HEK293T (cell line): ENCODE data around the gene TMEM94.

Experiments used
- CTCF ChIA-PET: fragments of 350-600 bp; formaldehyde crosslinking; extraction: SDS; loops from one replicate; lab custom pipeline; 2021; ENCODE audit warnings: antibody characterized with exemption, inconsistent platforms; lab: Yijun Ruan, JAX
- POLR2A ChIA-PET: fragments of 350-600 bp; formaldehyde crosslinking; extraction: SDS; loops from one replicate; lab custom pipeline; 2020; ENCODE audit warnings: antibody characterized with exemption, inconsistent platforms; lab: Yijun Ruan, JAX
- DNase-seq: peaks from one replicate; pipeline ENCODE4 v3.0.0; 2012; ENCODE audit warnings: mixed read lengths; ENCODE audit errors: extremely low spot score
- ARNT ChIP-seq: fragments of 450-650 bp; IDR thresholded peaks from 2 replicates; pipeline ENCODE4 v1.6.1; 2017; ENCODE audit warnings: mild to moderate bottlenecking
- BHLHE40 ChIP-seq: fragments of 450-650 bp; IDR thresholded peaks from 2 replicates; pipeline ENCODE4 v1.6.1; 2016; ENCODE audit warnings: mild to moderate bottlenecking, moderate library complexity, borderline replicate concordance
- CTBP1 ChIP-seq: fragments of 450-650 bp; IDR thresholded peaks from 2 replicates; pipeline ENCODE4 v1.6.1; 2016; ENCODE audit warnings: borderline replicate concordance
- ELF4 ChIP-seq: fragments of 450-650 bp; IDR thresholded peaks from 2 replicates; pipeline ENCODE4 v1.6.1; 2017; ENCODE audit warnings: antibody characterized with exemption
- FOXA1 ChIP-seq: fragments of 450-650 bp; IDR thresholded peaks from 2 replicates; pipeline ENCODE4 v1.6.1; 2016; ENCODE audit warnings: mild to moderate bottlenecking
- FOXK2 ChIP-seq: fragments of 450-650 bp; IDR thresholded peaks from 2 replicates; pipeline ENCODE4 v1.6.1; 2016; ENCODE audit warnings: mild to moderate bottlenecking
- FOXM1 ChIP-seq: fragments of 450-650 bp; IDR thresholded peaks from 2 replicates; pipeline ENCODE4 v1.6.1; 2017; ENCODE audit warnings: mild to moderate bottlenecking, borderline replicate concordance
- HDGF ChIP-seq: fragments of 450-650 bp; IDR thresholded peaks from 2 replicates; pipeline ENCODE4 v1.6.1; 2017; ENCODE audit warnings: antibody characterized with exemption, borderline replicate concordance
- L3MBTL2 ChIP-seq: fragments of 450-650 bp; conservative IDR thresholded peaks from 2 replicates; pipeline ENCODE4 v1.6.1; 2016; ENCODE audit warnings: mild to moderate bottlenecking
- LEF1 ChIP-seq: fragments of 450-650 bp; IDR thresholded peaks from 2 replicates; pipeline ENCODE4 v1.6.1; 2017; ENCODE audit warnings: mild to moderate bottlenecking, borderline replicate concordance
- NFRKB ChIP-seq: fragments of 450-650 bp; IDR thresholded peaks from 2 replicates; pipeline ENCODE4 v1.6.1; 2016; ENCODE audit warnings: mild to moderate bottlenecking, moderate library complexity
- PKNOX1 ChIP-seq: fragments of 450-650 bp; IDR thresholded peaks from 2 replicates; pipeline ENCODE4 v1.6.1; 2016
- SP1 ChIP-seq: fragments of 450-650 bp; IDR thresholded peaks from 2 replicates; pipeline ENCODE4 v1.6.1; 2017
- SUZ12 ChIP-seq: fragments of 450-650 bp; IDR thresholded peaks from 2 replicates; pipeline ENCODE4 v1.6.1; 2016; ENCODE audit warnings: mild to moderate bottlenecking
- TARDBP ChIP-seq: fragments of 450-650 bp; IDR thresholded peaks from 2 replicates; pipeline ENCODE4 v1.6.1; 2016
- ZNF384 ChIP-seq: fragments of 450-650 bp; IDR thresholded peaks from 2 replicates; pipeline ENCODE4 v1.6.1; 2016

TMEM94 gene

DNA sequence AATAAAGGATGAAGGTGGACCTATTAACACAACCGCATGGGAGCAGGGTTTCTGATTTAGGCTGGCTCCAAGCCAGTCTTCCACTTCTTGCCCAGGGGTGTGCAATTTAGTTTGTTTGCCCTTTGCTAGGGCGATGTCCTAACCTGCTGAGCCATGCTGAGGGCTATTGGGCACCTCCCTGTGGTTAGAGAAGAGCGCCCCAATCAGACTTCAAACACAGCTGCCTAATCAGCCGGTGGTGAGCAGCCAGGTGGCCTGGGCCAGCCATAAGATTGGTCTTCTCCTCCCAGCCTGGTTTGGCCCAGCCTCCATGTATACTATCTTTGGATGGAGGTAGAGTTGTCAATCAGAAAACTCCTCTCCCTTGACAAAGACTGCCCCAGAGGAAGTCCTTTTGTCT is 15.7 kb downstream of the TMEM94 start:
- CTCF ChIA-PET = interaction anchor here (1.2 kb wide), 1 partner anchor 33 kb away, joined by 3 read pairs; no protein-coding TSS in a partner anchor

DNA sequence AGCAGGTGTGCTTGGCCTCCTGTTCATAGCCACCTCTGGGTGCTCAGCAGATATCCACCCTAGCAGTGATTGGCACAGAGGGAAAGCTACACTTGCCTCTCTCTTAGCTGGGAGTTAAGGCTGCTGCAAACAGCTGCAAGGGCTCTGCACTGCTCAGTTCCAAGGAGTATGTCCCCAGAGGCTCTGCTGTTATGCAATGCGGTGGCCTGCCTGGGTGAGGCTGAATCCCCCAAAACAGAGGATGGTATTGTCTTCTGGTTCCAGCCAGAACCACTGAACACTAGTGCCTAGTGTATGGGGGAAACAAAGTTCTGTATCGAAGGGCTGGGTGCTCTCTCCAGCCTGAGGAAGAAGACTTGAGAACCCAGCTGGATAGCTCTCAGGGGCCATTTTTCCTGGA is 16.8 kb downstream of the TMEM94 start:
- ChIA-PET POLR2A (interaction anchor here (2.8 kb wide), 1 partner anchor 17 kb away, joined by 14 read pairs; the partner anchor contains the start of gene TMEM94), CTCF (interaction anchor here (1.2 kb wide), 1 partner anchor 32 kb away, joined by 3 read pairs; no protein-coding TSS in a partner anchor)

More for the DNA sequence above, 15.7 kb downstream of the TMEM94 start:
- no peak for TF ChIP-seq SUZ12
- no peak for TF ChIP-seq FOXA1
- no peak for TF ChIP-seq BHLHE40
- no peak for TF ChIP-seq ELF4
- no peak for DNase-seq
- POLR2A ChIA-PET = interaction anchor here (0.7 to 2.8 kb wide), 4 partner anchors 14 to 66 kb away, joined by 3 to 14 read pairs (median 4); partner anchors contain the start of gene TMEM94

GRCh38 chr17:75474736-75475135 is 18.3 kb downstream of the TMEM94 start:
- ChIA-PET CTCF (no interaction called here), POLR2A (interaction anchor here (2.8 kb wide), 1 partner anchor 19 kb away, joined by 14 read pairs; the partner anchor contains the start of gene TMEM94)
- TF ChIP-seq BHLHE40 (no peak), ARNT (no peak), PKNOX1 (no peak), HDGF (no peak), SP1 (no peak), SUZ12 (no peak), FOXK2 (no peak), L3MBTL2 (no peak), ELF4 (no peak), NFRKB (no peak), ZNF384 (no peak), FOXA1 (no peak), CTBP1 (no peak), FOXM1 (no peak), TARDBP (no peak)
- DNase-seq = no peak

More for the DNA sequence above, 16.8 kb downstream of the TMEM94 start:
- no peak for DNase-seq
- TF ChIP-seq BHLHE40 (no peak), NFRKB (no peak), ARNT (no peak), HDGF (no peak), CTBP1 (no peak), L3MBTL2 (no peak), FOXM1 (no peak), FOXA1 (no peak), ZNF384 (no peak), SP1 (no peak), ELF4 (no peak)

GRCh38 chr17:75475144-75475835 is 18.9 kb downstream of the TMEM94 start:
- ChIA-PET POLR2A (interaction anchor here (2.8 kb wide), 1 partner anchor 19 kb away, joined by 14 read pairs; the partner anchor contains the start of gene TMEM94), CTCF (interaction anchor here (0.6 kb wide), 1 partner anchor 273 kb away, joined by 3 read pairs; no protein-coding TSS in a partner anchor)
- DNase-seq = no peak
- TF ChIP-seq FOXK2 = no peak
- TF ChIP-seq FOXA1 = no peak
- TF ChIP-seq HDGF = no peak
- TF ChIP-seq TARDBP = no peak
- TF ChIP-seq PKNOX1 = no peak
- TF ChIP-seq ZNF384 = no peak
- TF ChIP-seq CTBP1 = no peak
- TF ChIP-seq NFRKB = no peak
- no peak for TF ChIP-seq ELF4
- TF ChIP-seq L3MBTL2 = no peak
- no peak for TF ChIP-seq ARNT
- TF ChIP-seq LEF1 = no peak
- no peak for TF ChIP-seq SP1
- no peak for TF ChIP-seq FOXM1

GRCh38 chr17:75475851-75476250 is 19.4 kb downstream of the TMEM94 start:
- ChIA-PET CTCF (interaction anchor here (0.6 kb wide), 1 partner anchor 273 kb away, joined by 3 read pairs; no protein-coding TSS in a partner anchor), POLR2A (interaction anchor here (2.1 to 3.3 kb wide), 2 partner anchors 18 to 20 kb away, joined by 5 to 12 read pairs; partner anchors contain the start of gene TMEM94)
- TF ChIP-seq FOXA1 = no peak
- TF ChIP-seq FOXK2 = no peak
- no peak for TF ChIP-seq ELF4
- TF ChIP-seq PKNOX1 = no peak
- TF ChIP-seq L3MBTL2 = no peak
- no peak for TF ChIP-seq ZNF384
- TF ChIP-seq TARDBP = no peak
- TF ChIP-seq CTBP1 = no peak
- no peak for TF ChIP-seq ARNT
- TF ChIP-seq FOXM1 = no peak
- TF ChIP-seq SUZ12 = no peak
- no peak for DNase-seq

DNA sequence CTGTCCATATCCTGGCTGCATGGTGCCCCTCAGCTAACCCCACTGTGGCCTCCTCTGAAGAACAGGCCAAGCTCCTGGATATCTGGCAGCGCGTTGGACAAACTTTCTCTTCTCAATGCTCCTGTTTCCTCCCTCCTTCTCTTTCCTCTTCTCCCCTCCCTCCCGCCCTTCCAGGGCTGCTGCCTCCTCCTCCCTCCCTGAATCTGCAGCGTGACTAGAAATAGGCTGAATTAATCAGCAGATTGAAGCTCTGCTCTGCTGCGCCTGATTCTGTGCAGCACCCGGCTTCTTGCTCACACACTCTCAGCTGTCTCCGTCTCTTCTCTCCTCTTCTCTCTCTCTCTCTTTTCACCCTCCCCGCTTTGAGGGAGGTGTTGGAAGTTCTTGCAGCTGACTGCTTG is 19.8 kb downstream of the TMEM94 start:
- TF ChIP-seq SP1 (no peak), L3MBTL2 (no peak), SUZ12 (no peak), LEF1 (no peak), FOXA1 (no peak), ELF4 (no peak), NFRKB (no peak), HDGF (no peak), FOXK2 (no peak), ARNT (no peak), FOXM1 (no peak), ZNF384 (no peak), PKNOX1 (no peak), TARDBP (no peak), CTBP1 (no peak), BHLHE40 (no peak)
- ChIA-PET POLR2A (interaction anchor here (2.1 to 3.3 kb wide), 2 partner anchors 19 to 20 kb away, joined by 5 to 12 read pairs; partner anchors contain the start of gene TMEM94), CTCF (interaction anchor here (0.6 kb wide), 1 partner anchor 274 kb away, joined by 3 read pairs; no protein-coding TSS in a partner anchor)
- no peak for DNase-seq
